Fibroblast of mammary gland (primary cell): ENCODE data around the gene SUGCT.
"Not testable (repeated sequence)": the region's sequence is repeated elsewhere in the genome, so short reads cannot be mapped to it uniquely, and the experiment has no call there.

Source experiments
- DNase-seq: peaks from one replicate; pipeline ENCODE4 v3.0.0-alpha.2; 2010; ENCODE audit warnings: low read depth
- H3K4me3 ChIP-seq: 2 replicates; pipeline ENCODE4 v1.5.1; 2011; ENCODE audit warnings: low read depth, mild to moderate bottlenecking, low read length, moderate library complexity; ENCODE audit not compliant: control insufficient read depth
- CTCF ChIP-seq: conservative IDR thresholded peaks from 2 replicates; pipeline ENCODE4 v1.5.1; 2011; ENCODE audit warnings: low read depth, low read length, inconsistent platforms; ENCODE audit not compliant: control insufficient read depth, insufficient read depth

SUGCT gene

GRCh38 chr7:40621592-40621998 is 486.8 kb downstream of the SUGCT start:
- no peak overlapping the region for H3K4me3 ChIP-seq
- no peak for DNase-seq
- no peak for TF ChIP-seq CTCF

GRCh38 chr7:40622941-40623501 is 488.2 kb downstream of the SUGCT start:
- no peak overlapping the region for H3K4me3 ChIP-seq
- no peak for DNase-seq
- TF ChIP-seq CTCF: no peak

- no peak overlapping the region for H3K4me3 ChIP-seq
- no peak for TF ChIP-seq CTCF
- DNase-seq: no peak
Observed at GRCh38 chr7:40623863-40624262, 489.1 kb downstream of the SUGCT start.

- H3K4me3 ChIP-seq, DNase-seq: not testable (repeated sequence)
Observed at GRCh38 chr7:40627361-40627760, 492.6 kb downstream of the SUGCT start.

- no peak overlapping the region for H3K4me3 ChIP-seq
- no peak for DNase-seq
- no peak for TF ChIP-seq CTCF
Observed at GRCh38 chr7:40629891-40630290, 495.1 kb downstream of the SUGCT start.

GRCh38 chr7:40634118-40634517 is 499.3 kb downstream of the SUGCT start:
- TF ChIP-seq CTCF: no peak
- H3K4me3 ChIP-seq: no peak overlapping the region
- DNase-seq: no peak

- no peak for TF ChIP-seq CTCF
- no peak overlapping the region for H3K4me3 ChIP-seq
- no peak for DNase-seq
Observed at GRCh38 chr7:40638545-40639320, 503.9 kb downstream of the SUGCT start.
